K562 (cell line): ENCODE data around the gene KIF26A. TPM values are rescaled to one million over a fixed set of nuclear protein-coding genes. Genes with fewer than 3 reads are reported as not detected.

Experiments
- ATAC-seq: fragments of 200-7000 bp; cut with Tn5 transposase; 3 replicates; pipeline ENCODE4 v1.9.1; 2020; ENCODE audit warnings: moderate library complexity
- BruUV-seq: library from RNA; stranded (reverse); fragments of 400-500 nt; replicated peaks from 2 replicates; lab custom pipeline; 2021; lab: Mats Ljungman, UMichigan
- CTCF ChIA-PET: fragments of 300-600 bp; formaldehyde crosslinking; extraction: SDS; loops from one replicate; lab custom pipeline; 2021; ENCODE audit warnings: low intra/inter-chr PET ratio; lab: Yijun Ruan, JAX
- POLR2A ChIA-PET: fragments of 300-600, 350-650 bp; sonication (Branson Sonifier 250); formaldehyde crosslinking; extraction: SDS; loops from one replicate; lab custom pipeline; 2021; ENCODE audit warnings: antibody characterized with exemption, inconsistent platforms; lab: Yijun Ruan, JAX
- DNase-seq, 4 experiments: peaks; one replicate each; pipeline versions ENCODE4 v3.0.0 to v3.0.0-alpha.2; 2011 to 2018; ENCODE audit warnings: low spot score in 3 of 4, mixed read lengths in 3 of 4; ENCODE audit errors: extremely low read depth in 1 of 4
- FAIRE-seq: peaks from 2 replicates; lab custom pipeline; 2011; peaks lifted over from hg19 to GRCh38; lab: Jason Lieb, UNC
- H2AFZ ChIP-seq: 2 replicates; pipeline ENCODE4 v1.6.0; 2011; ENCODE audit warnings: low read depth, low read length, control low read depth, inconsistent platforms
- H3K27ac ChIP-seq: fragments of 200-600 bp; 3 replicates; pipeline ENCODE4 v1.8.0; 2011; ENCODE audit warnings: low read depth, mild to moderate bottlenecking, control low read depth, inconsistent platforms, low read length, moderate library complexity, mixed read lengths; ENCODE audit errors: extremely low read depth
- H3K27me3 ChIP-seq, 2 experiments: fragments of 300-600 bp in 1 of 2; 2 replicates in 1 of 2; 3 replicates in 1 of 2; pipeline versions ENCODE4 v1.6.0 to v1.8.0; 2011; ENCODE audit warnings: inconsistent platforms in 2 of 2, low read length in 2 of 2, mild to moderate bottlenecking in 1 of 2, mixed read lengths in 1 of 2, moderate library complexity in 1 of 2; ENCODE audit not compliant: control insufficient read depth in 2 of 2, insufficient read depth in 2 of 2
- H3K36me3 ChIP-seq: fragments of 300-600 bp; 3 replicates; pipeline ENCODE4 v1.8.0; 2011; ENCODE audit warnings: mild to moderate bottlenecking, low read length, inconsistent platforms; ENCODE audit not compliant: control insufficient read depth, insufficient read depth
- H3K4me1 ChIP-seq, 2 experiments: fragments of 200-600 bp in 1 of 2; replicated peaks in 1 of 2; 2 replicates in 1 of 2; 3 replicates in 1 of 2; pipeline versions ENCODE4 v1.5.1 to v1.8.0; 2011; ENCODE audit warnings: inconsistent platforms in 2 of 2, low read length in 2 of 2, mild to moderate bottlenecking in 1 of 2, mixed read lengths in 1 of 2, moderate library complexity in 1 of 2; ENCODE audit not compliant: control insufficient read depth in 2 of 2, insufficient read depth in 2 of 2
- H3K4me2 ChIP-seq: 2 replicates; pipeline ENCODE4 v1.6.1; 2011; ENCODE audit warnings: low read length, control low read depth, inconsistent platforms, mixed read lengths; ENCODE audit not compliant: insufficient read depth
- H3K4me3 ChIP-seq: fragments of 200-600 bp; sonication (generic), shearing (Covaris generic); 2 replicates; pipeline ENCODE4 v1.5.1; 2016; ENCODE audit warnings: control low read depth, inconsistent platforms
- H3K79me2 ChIP-seq: fragments of 200-600 bp; 3 replicates; pipeline ENCODE4 v1.8.0; 2011; ENCODE audit warnings: low read length, inconsistent platforms; ENCODE audit not compliant: control insufficient read depth, insufficient read depth
- H3K9ac ChIP-seq, 2 experiments: 2 replicates each; pipeline versions ENCODE4 v1.6.0 to v1.6.1; 2011; ENCODE audit warnings: low read depth in 2 of 2, low read length in 2 of 2, control low read depth in 1 of 2, inconsistent platforms in 1 of 2, mild to moderate bottlenecking in 1 of 2, mixed read lengths in 1 of 2; ENCODE audit not compliant: insufficient read depth in 1 of 2
- H3K9me1 ChIP-seq: one replicate; pipeline ENCODE4 v1.6.0; 2011; ENCODE audit warnings: inconsistent platforms, mild to moderate bottlenecking, low read length, moderate library complexity; ENCODE audit not compliant: control insufficient read depth, insufficient read depth
- H3K9me3 ChIP-seq: replicated peaks from 2 replicates; pipeline ENCODE4 v1.5.1; 2011; ENCODE audit warnings: low read depth, low read length, inconsistent platforms; ENCODE audit not compliant: control insufficient read depth, insufficient read depth
- H4K20me1 ChIP-seq: replicated peaks from 2 replicates; pipeline ENCODE4 v1.6.1; 2011; ENCODE audit warnings: low read length, inconsistent platforms, mixed read lengths; ENCODE audit not compliant: control insufficient read depth, insufficient read depth
- ARID2 ChIP-seq: fragments of 450-650 bp; IDR thresholded peaks from 2 replicates; pipeline ENCODE4 v1.6.1; 2017; ENCODE audit warnings: antibody characterized with exemption, mild to moderate bottlenecking
- BACH1 ChIP-seq: fragments of 200-800 bp; sonication (Bioruptor generic); IDR thresholded peaks from 2 replicates; pipeline ENCODE4 v1.6.1; 2016; ENCODE audit warnings: missing genetic modification characterization, missing compliant biosample characterization
- BRD4 ChIP-seq: fragments of 200-600 bp; sonication (generic); IDR thresholded peaks from 2 replicates; pipeline ENCODE4 v1.6.1; 2017; ENCODE audit warnings: inconsistent platforms
- CHCHD3 ChIP-seq: fragments of 250-450 bp; sonication (Bioruptor Pico); IDR thresholded peaks from 2 replicates; pipeline ENCODE4 v2.1.2; 2022; ENCODE audit warnings: mild to moderate bottlenecking
- CREBBP ChIP-seq: IDR thresholded peaks from one replicate; pipeline ENCODE4 v1.6.1; 2012; ENCODE audit warnings: low read depth, mild to moderate bottlenecking, control low read depth, inconsistent platforms, low read length
- MLLT1 ChIP-seq, 2 experiments: fragments of 450-650 bp; IDR thresholded peaks; 2 replicates each; pipeline ENCODE4 v1.6.1; 2016
- POLR3G ChIP-seq: IDR thresholded peaks from 2 replicates; pipeline ENCODE4 v1.6.1; 2011; ENCODE audit not compliant: insufficient read length, insufficient replicate concordance; ENCODE audit errors: extremely low read depth
- PPARD ChIP-seq: fragments of 250-450 bp; sonication (Bioruptor Pico); IDR thresholded peaks from 2 replicates; pipeline ENCODE4 v1.8.0; 2022; ENCODE audit warnings: inconsistent platforms, mild to moderate bottlenecking, moderate library complexity
- RBM39 ChIP-seq: fragments of 200-400 bp; formaldehyde crosslinking; optimal IDR thresholded peaks from 2 replicates; pipeline ENCODE3; 2018; ENCODE audit warnings: low read depth, low read length
- SNAPC5 ChIP-seq: fragments of 250-450 bp; sonication (Bioruptor Pico); IDR thresholded peaks from 2 replicates; pipeline ENCODE4 v1.8.0; 2021; ENCODE audit warnings: moderate library complexity, mild to moderate bottlenecking, inconsistent platforms
- ZBTB33 ChIP-seq: sonication (generic); formaldehyde crosslinking; IDR thresholded peaks from 2 replicates; pipeline ENCODE4 v1.8.1; 2023; ENCODE audit warnings: mild to moderate bottlenecking, missing genetic modification reagents
- ZNF140 ChIP-seq: fragments of 250-450 bp; sonication (Bioruptor Pico); IDR thresholded peaks from 2 replicates; pipeline ENCODE4 v1.8.0; 2021; ENCODE audit warnings: moderate library complexity, mild to moderate bottlenecking, inconsistent platforms
- ZNF583 ChIP-seq: fragments of 250-450 bp; sonication (Bioruptor Pico); IDR thresholded peaks from 2 replicates; pipeline ENCODE4 v1.4.0; 2020
- WGBS: fragments of 100-300 bp; shearing (Covaris generic); methylation state at CpG from one replicate; pipeline ENCODE4 v1.1.6; 2016; ENCODE audit warnings: low coverage, mixed read lengths; ENCODE audit not compliant: insufficient coverage; ENCODE audit errors: missing lambda C conversion rate; 5-methylcytosine and 5-hydroxymethylcytosine counted together
- in situ Hi-C: fragments of 300-500 bp; cut with MboI; formaldehyde crosslinking; loops from 4 replicates; pipeline ENCODE4 v1.15.0; 2018; ENCODE audit warnings: inconsistent platforms, mixed read lengths
- intact Hi-C: fragments of 100-400 bp; cut with micrococcal nuclease; formaldehyde crosslinking; loops from 2 replicates; pipeline ENCODE4 v1.14.2; 2022
- polyA plus RNA-seq, 8 experiments: library from polyadenylated mRNA; depleted of rRNA in 4 of 8; stranded (reverse) in 5 of 8; unstranded in 3 of 8; fragments of >200 nt; fragmentation: Nextera tagmentation in 2 of 8; fragmentation: Illumina TruSeq in 1 of 8; extraction: Ambion mirVana in 2 of 8; extraction: Trizol in 1 of 8; gene quantifications; 2 replicates each; pipeline versions ENCODE4 v1.2.1 to v1.2.3, GENCODE V29; 2011 to 2014; ENCODE audit warnings: inconsistent platforms in 1 of 8, missing spikeins in 1 of 8
- total RNA-seq, 7 experiments: library from RNA; depleted of rRNA in 6 of 7; stranded (reverse); fragments of >200 nt in 6 of 7; fragmentation: Illumina TruSeq in 2 of 7; extraction: Trizol in 2 of 7; gene quantifications; 2 replicates each; pipeline versions ENCODE4 v1.2.1 to v1.2.3, GENCODE V29; 2011 to 2021; ENCODE audit warnings: low replicate concordance in 1 of 7
- TF ChIP-seq, protein P1 (sequence below): fragments of 450-650 bp; IDR thresholded peaks from 2 replicates; pipeline ENCODE4 v1.6.1; 2016; ENCODE audit warnings: low read depth, mild to moderate bottlenecking, moderate library complexity

The KIF26A gene
- total and polyA plus RNA-seq, 9 of the 15 experiments (the other 6 are each of a cell fraction or from before 2014, with no cell fraction given) = 0.04 TPM; not detected in 8

GRCh38 chr14:104228716-104229533 lies 90.5 kb downstream of the KIF26A start:
- Histone ChIP-seq H2AFZ (no peak overlapping the region), H3K4me1 (peaks cover 0 to 9% of the 10 kb centered on the region in 2 experiments; a peak in 1 of 5 replicates), H3K79me2 (no peaks in the 10 kb centered on the region), H3K27me3 (no peaks in the 10 kb centered on the region), H4K20me1 (no peaks in the 10 kb centered on the region), H3K36me3 (no peaks in the 10 kb centered on the region), H3K4me3 (no peak overlapping the region), H3K4me2 (no peak overlapping the region), H3K9me1 (no peaks in the 10 kb centered on the region), H3K27ac (no peak overlapping the region), H3K9ac (no peak overlapping the region), H3K9me3 (no peaks in the 10 kb centered on the region)
- intact Hi-C loops = no loop called here
- 1% methylated on average over 11 of the region's 17 CpGs for WGBS
- in situ Hi-C loops = no loop called here
- TF ChIP-seq CREBBP (no peak), SNAPC5 (CRISPR knock-in tag) (no peak), BACH1 (tag) (no peak), BRD4 (no peak), ARID2 (no peak), ZBTB33 (CRISPR knock-in tag) (no peak), PPARD (CRISPR knock-in tag) (no peak), MLLT1 (IDR thresholded peaks at IDR 0.05) (no peak), RBM39 (no peak), ZNF583 (CRISPR knock-in tag) (no peak), ZNF140 (no peak), POLR3G (no peak), CHCHD3 (no peak)
- TF ChIP-seq, protein P1, sequence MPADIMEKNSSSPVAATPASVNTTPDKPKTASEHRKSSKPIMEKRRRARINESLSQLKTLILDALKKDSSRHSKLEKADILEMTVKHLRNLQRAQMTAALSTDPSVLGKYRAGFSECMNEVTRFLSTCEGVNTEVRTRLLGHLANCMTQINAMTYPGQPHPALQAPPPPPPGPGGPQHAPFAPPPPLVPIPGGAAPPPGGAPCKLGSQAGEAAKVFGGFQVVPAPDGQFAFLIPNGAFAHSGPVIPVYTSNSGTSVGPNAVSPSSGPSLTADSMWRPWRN = no peak
- ChIA-PET CTCF (interaction anchor here (0.6 kb wide), 1 partner anchor 280 kb away, joined by 9 read pairs; no protein-coding TSS in a partner anchor), POLR2A (no interaction called here)
- no TSS peak for BruUV-seq
- DNase-seq (no peak), FAIRE-seq (no peak), ATAC-seq (no peak)
